HCT116 (cell line): Measurements from ENCODE around the gene ZFR2.

Experiments
- ATF3 ChIP-seq: IDR thresholded peaks from 2 replicates; pipeline ENCODE4 v1.6.1; 2012
- CBX3 ChIP-seq: IDR thresholded peaks from 2 replicates; pipeline ENCODE4 v1.6.1; 2012; ENCODE audit warnings: low read depth
- EZH2 ChIP-seq: fragments of 200-600 bp; sonication (generic); IDR thresholded peaks from 2 replicates; pipeline ENCODE4 v1.6.1; 2017; ENCODE audit warnings: antibody characterized with exemption, mixed run types
- EZH2phosphoT487 ChIP-seq: fragments of 200-600 bp; IDR thresholded peaks from 2 replicates; pipeline ENCODE4 v1.6.1; 2018; ENCODE audit warnings: antibody characterized with exemption, borderline replicate concordance
- POLR2A ChIP-seq: IDR thresholded peaks from 2 replicates; pipeline ENCODE4 v1.7.0; 2011; ENCODE audit warnings: borderline replicate concordance; ENCODE audit not compliant: insufficient read depth, insufficient read length; ENCODE audit errors: extremely low read depth
- POLR2AphosphoS5 ChIP-seq: IDR thresholded peaks from 2 replicates; pipeline ENCODE4 v1.6.1; 2011; ENCODE audit warnings: mild to moderate bottlenecking, low read depth, low read length, moderate library complexity
- RAD21 ChIP-seq: IDR thresholded peaks from 2 replicates; pipeline ENCODE4 v1.6.1; 2012; ENCODE audit warnings: low read depth, mild to moderate bottlenecking
- SP1 ChIP-seq: IDR thresholded peaks from 2 replicates; pipeline ENCODE4 v1.6.1; 2012; ENCODE audit warnings: low read depth
- ZNF274 ChIP-seq: fragments of 200-500 bp; sonication (Bioruptor generic); IDR thresholded peaks from 2 replicates; pipeline ENCODE4 v1.6.1; 2014; ENCODE audit warnings: mild to moderate bottlenecking, low read depth, low read length, inconsistent platforms
- TF ChIP-seq, protein P1 (sequence below), 3 experiments: fragments of 200-600 bp in 1 of 3; sonication (generic) in 1 of 3; IDR thresholded peaks in 2 of 3; conservative IDR thresholded peaks in 1 of 3; 2 replicates each; pipeline ENCODE4 v1.5.1; 2012 to 2017; ENCODE audit warnings: low read depth in 2 of 3, low read length in 2 of 3, antibody characterized with exemption in 1 of 3, borderline replicate concordance in 1 of 3, control low read depth in 1 of 3, mild to moderate bottlenecking in 1 of 3, mixed read lengths in 1 of 3, mixed run types in 1 of 3, moderate library complexity in 1 of 3; ENCODE audit not compliant: insufficient read depth in 1 of 3
- TF ChIP-seq, protein P2 (sequence below): IDR thresholded peaks from 2 replicates; pipeline ENCODE4 v1.6.1; 2012; ENCODE audit warnings: low read depth
- TF ChIP-seq, protein P3 (sequence below): IDR thresholded peaks from 2 replicates; pipeline ENCODE4 v1.6.1; 2012

DNA sequence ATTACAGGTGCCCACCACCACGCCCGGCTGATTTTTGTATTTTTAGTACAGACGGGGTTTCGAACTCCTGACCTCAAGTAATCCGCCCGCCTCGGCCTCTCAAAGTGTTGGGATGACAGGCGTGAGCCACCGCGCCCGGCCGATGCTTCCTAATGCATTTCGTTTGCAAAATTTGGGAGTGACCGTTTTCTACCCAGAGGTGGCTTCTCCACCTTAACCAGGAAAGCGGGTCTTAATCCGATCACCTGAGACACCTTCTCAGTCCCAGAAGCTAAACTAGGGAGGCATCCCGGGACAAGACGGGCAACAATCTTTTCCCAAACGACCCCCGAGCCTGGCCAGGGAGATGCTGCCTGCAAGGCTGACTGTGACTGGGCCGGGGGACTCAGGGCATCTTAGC, 67.8 kb downstream of the ZFR2 start:
- TF ChIP-seq, protein P1, sequence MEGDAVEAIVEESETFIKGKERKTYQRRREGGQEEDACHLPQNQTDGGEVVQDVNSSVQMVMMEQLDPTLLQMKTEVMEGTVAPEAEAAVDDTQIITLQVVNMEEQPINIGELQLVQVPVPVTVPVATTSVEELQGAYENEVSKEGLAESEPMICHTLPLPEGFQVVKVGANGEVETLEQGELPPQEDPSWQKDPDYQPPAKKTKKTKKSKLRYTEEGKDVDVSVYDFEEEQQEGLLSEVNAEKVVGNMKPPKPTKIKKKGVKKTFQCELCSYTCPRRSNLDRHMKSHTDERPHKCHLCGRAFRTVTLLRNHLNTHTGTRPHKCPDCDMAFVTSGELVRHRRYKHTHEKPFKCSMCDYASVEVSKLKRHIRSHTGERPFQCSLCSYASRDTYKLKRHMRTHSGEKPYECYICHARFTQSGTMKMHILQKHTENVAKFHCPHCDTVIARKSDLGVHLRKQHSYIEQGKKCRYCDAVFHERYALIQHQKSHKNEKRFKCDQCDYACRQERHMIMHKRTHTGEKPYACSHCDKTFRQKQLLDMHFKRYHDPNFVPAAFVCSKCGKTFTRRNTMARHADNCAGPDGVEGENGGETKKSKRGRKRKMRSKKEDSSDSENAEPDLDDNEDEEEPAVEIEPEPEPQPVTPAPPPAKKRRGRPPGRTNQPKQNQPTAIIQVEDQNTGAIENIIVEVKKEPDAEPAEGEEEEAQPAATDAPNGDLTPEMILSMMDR (IDR thresholded peaks at IDR 0.05 in 2 of 3, conservative IDR thresholded peaks at IDR 0.05 in 1 of 3; ENCODE audit: borderline replicate concordance in 1 of 3, insufficient read depth in 1 of 3, low read depth in 2 of 3, low read length in 2 of 3) = no peak
- TF ChIP-seq EZH2 (no peak), EZH2phosphoT487 (no peak), ATF3 (no peak), POLR2A (no peak), RAD21 (no peak), SP1 (no peak), ZNF274 (no peak), POLR2AphosphoS5 (no peak), CBX3 (no peak)
- TF ChIP-seq, protein P2, sequence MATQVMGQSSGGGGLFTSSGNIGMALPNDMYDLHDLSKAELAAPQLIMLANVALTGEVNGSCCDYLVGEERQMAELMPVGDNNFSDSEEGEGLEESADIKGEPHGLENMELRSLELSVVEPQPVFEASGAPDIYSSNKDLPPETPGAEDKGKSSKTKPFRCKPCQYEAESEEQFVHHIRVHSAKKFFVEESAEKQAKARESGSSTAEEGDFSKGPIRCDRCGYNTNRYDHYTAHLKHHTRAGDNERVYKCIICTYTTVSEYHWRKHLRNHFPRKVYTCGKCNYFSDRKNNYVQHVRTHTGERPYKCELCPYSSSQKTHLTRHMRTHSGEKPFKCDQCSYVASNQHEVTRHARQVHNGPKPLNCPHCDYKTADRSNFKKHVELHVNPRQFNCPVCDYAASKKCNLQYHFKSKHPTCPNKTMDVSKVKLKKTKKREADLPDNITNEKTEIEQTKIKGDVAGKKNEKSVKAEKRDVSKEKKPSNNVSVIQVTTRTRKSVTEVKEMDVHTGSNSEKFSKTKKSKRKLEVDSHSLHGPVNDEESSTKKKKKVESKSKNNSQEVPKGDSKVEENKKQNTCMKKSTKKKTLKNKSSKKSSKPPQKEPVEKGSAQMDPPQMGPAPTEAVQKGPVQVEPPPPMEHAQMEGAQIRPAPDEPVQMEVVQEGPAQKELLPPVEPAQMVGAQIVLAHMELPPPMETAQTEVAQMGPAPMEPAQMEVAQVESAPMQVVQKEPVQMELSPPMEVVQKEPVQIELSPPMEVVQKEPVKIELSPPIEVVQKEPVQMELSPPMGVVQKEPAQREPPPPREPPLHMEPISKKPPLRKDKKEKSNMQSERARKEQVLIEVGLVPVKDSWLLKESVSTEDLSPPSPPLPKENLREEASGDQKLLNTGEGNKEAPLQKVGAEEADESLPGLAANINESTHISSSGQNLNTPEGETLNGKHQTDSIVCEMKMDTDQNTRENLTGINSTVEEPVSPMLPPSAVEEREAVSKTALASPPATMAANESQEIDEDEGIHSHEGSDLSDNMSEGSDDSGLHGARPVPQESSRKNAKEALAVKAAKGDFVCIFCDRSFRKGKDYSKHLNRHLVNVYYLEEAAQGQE = no peak
- TF ChIP-seq, protein P3, sequence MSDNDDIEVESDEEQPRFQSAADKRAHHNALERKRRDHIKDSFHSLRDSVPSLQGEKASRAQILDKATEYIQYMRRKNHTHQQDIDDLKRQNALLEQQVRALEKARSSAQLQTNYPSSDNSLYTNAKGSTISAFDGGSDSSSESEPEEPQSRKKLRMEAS = no peak
